HEK293 (cell line): ENCODE data around the gene OR2F1.

Experiments
- CTCF ChIA-PET: fragments of 350-600 bp; formaldehyde crosslinking; extraction: SDS; loops from one replicate; lab custom pipeline; 2021; ENCODE audit warnings: antibody characterized with exemption; lab: Yijun Ruan, JAX
- POLR2A ChIA-PET: fragments of 300-600 bp; formaldehyde crosslinking; extraction: SDS; loops from one replicate; lab custom pipeline; 2020; ENCODE audit warnings: antibody characterized with exemption, inconsistent platforms; lab: Yijun Ruan, JAX
- H3K27ac ChIP-seq: fragments of 200-500 bp; sonication (Bioruptor generic); 2 replicates; pipeline ENCODE4 v1.5.1; 2014; ENCODE audit warnings: low read depth, low read length, control low read depth, inconsistent platforms; ENCODE audit errors: extremely low read depth
- H3K36me3 ChIP-seq, 2 experiments: fragments of 200-500 bp in 1 of 2; sonication (Bioruptor generic) in 1 of 2; 1 replicate in 1 of 2; 2 replicates in 1 of 2; pipeline ENCODE4 v1.5.1; 2014 to 2017; ENCODE audit warnings: inconsistent platforms in 2 of 2, low read length in 2 of 2; ENCODE audit not compliant: control insufficient read depth in 2 of 2, insufficient read depth in 1 of 2
- H3K4me1 ChIP-seq: fragments of 200-500 bp; sonication (Bioruptor generic); 2 replicates; pipeline ENCODE4 v1.5.1; 2014; ENCODE audit warnings: mild to moderate bottlenecking, low read length, inconsistent platforms; ENCODE audit not compliant: control insufficient read depth, insufficient read depth
- H3K4me3 ChIP-seq: 2 replicates; pipeline ENCODE4 v1.5.1; 2011; ENCODE audit warnings: low read depth, mild to moderate bottlenecking, control low read depth, low read length, moderate library complexity
- H3K9me3 ChIP-seq: fragments of 200-500 bp; sonication (Bioruptor generic); 2 replicates; pipeline ENCODE4 v1.5.1; 2014; ENCODE audit warnings: low read depth, low read length, inconsistent platforms; ENCODE audit not compliant: control insufficient read depth, insufficient read depth
- GFI1B ChIP-seq: fragments of 450-650 bp; formaldehyde crosslinking; IDR thresholded peaks from 2 replicates; pipeline ENCODE4 v1.5.1; 2016; ENCODE audit warnings: missing biosample characterization, missing genetic modification characterization
- GLI2 ChIP-seq: fragments of 450-650 bp; formaldehyde crosslinking; IDR thresholded peaks from 2 replicates; pipeline ENCODE4; 2017; ENCODE audit warnings: missing biosample characterization, missing genetic modification characterization, low read depth, borderline replicate concordance
- HIC1 ChIP-seq: fragments of 450-650 bp; formaldehyde crosslinking; IDR thresholded peaks from 2 replicates; pipeline ENCODE4 v1.5.1; 2016; ENCODE audit warnings: missing biosample characterization, missing genetic modification characterization
- IKZF3 ChIP-seq: fragments of 450-650 bp; IDR thresholded peaks from 2 replicates; pipeline ENCODE4 v1.5.0; 2018; ENCODE audit warnings: missing biosample characterization, mild to moderate bottlenecking, missing genetic modification characterization, moderate library complexity
- MEIS1 ChIP-seq: sonication (generic); formaldehyde crosslinking; IDR thresholded peaks from 2 replicates; pipeline ENCODE4 v1.8.1; 2022; ENCODE audit warnings: missing genetic modification reagents, mild to moderate bottlenecking, borderline replicate concordance
- PRDM2 ChIP-seq: fragments of 450-650 bp; formaldehyde crosslinking; IDR thresholded peaks from 2 replicates; pipeline ENCODE4 v1.5.1; 2016; ENCODE audit warnings: missing biosample characterization, missing genetic modification characterization, borderline replicate concordance
- SCRT2 ChIP-seq: fragments of 450-650 bp; formaldehyde crosslinking; IDR thresholded peaks from 2 replicates; pipeline ENCODE4 v1.5.1; 2016; ENCODE audit warnings: missing biosample characterization, missing genetic modification characterization
- SP3 ChIP-seq: fragments of 450-650 bp; formaldehyde crosslinking; IDR thresholded peaks from 2 replicates; pipeline ENCODE4 v1.5.1; 2016; ENCODE audit warnings: missing biosample characterization, missing genetic modification characterization
- TSHZ1 ChIP-seq: fragments of 450-650 bp; formaldehyde crosslinking; IDR thresholded peaks from 2 replicates; pipeline ENCODE4 v1.5.1; 2016; ENCODE audit warnings: missing biosample characterization, missing genetic modification characterization, borderline replicate concordance
- ZBTB1 ChIP-seq: fragments of 450-650 bp; formaldehyde crosslinking; IDR thresholded peaks from 2 replicates; pipeline ENCODE4 v1.5.1; 2016; ENCODE audit warnings: missing biosample characterization, missing genetic modification characterization
- ZFP37 ChIP-seq: fragments of 450-650 bp; formaldehyde crosslinking; IDR thresholded peaks from 2 replicates; pipeline ENCODE4 v1.5.1; 2016; ENCODE audit warnings: missing biosample characterization, missing genetic modification characterization
- ZIC2 ChIP-seq: fragments of 450-650 bp; formaldehyde crosslinking; IDR thresholded peaks from 2 replicates; pipeline ENCODE4 v1.5.1; 2016; ENCODE audit warnings: missing biosample characterization, missing genetic modification characterization
- ZNF140 ChIP-seq: fragments of 450-650 bp; formaldehyde crosslinking; IDR thresholded peaks from 2 replicates; pipeline ENCODE4 v1.5.1; 2016; ENCODE audit warnings: missing biosample characterization, missing genetic modification characterization
- ZNF146 ChIP-seq: fragments of 450-650 bp; formaldehyde crosslinking; IDR thresholded peaks from 2 replicates; pipeline ENCODE4 v1.5.1; 2016; ENCODE audit warnings: missing biosample characterization, missing genetic modification characterization
- ZNF280D ChIP-seq: fragments of 450-650 bp; formaldehyde crosslinking; IDR thresholded peaks from 2 replicates; pipeline ENCODE4 v1.5.1; 2016; ENCODE audit warnings: missing biosample characterization, missing genetic modification characterization
- ZNF37A ChIP-seq: fragments of 450-650 bp; IDR thresholded peaks from 2 replicates; pipeline ENCODE4 v1.5.1; 2018; ENCODE audit warnings: missing biosample characterization, missing genetic modification characterization
- ZNF391 ChIP-seq: fragments of 450-650 bp; formaldehyde crosslinking; IDR thresholded peaks from 2 replicates; pipeline ENCODE4 v1.5.1; 2016; ENCODE audit warnings: low read depth, missing biosample characterization, missing genetic modification characterization, borderline replicate concordance
- ZNF510 ChIP-seq: fragments of 450-650 bp; formaldehyde crosslinking; IDR thresholded peaks from 2 replicates; pipeline ENCODE4 v1.5.1; 2018; ENCODE audit warnings: mild to moderate bottlenecking, missing genetic modification characterization, missing biosample characterization; ENCODE audit not compliant: insufficient replicate concordance
- ZNF610 ChIP-seq: fragments of 450-650 bp; formaldehyde crosslinking; IDR thresholded peaks from 2 replicates; pipeline ENCODE4 v1.5.1; 2016; ENCODE audit warnings: missing biosample characterization, missing genetic modification characterization, borderline replicate concordance
- ZNF654 ChIP-seq: fragments of 450-650 bp; formaldehyde crosslinking; IDR thresholded peaks from 2 replicates; pipeline ENCODE4 v1.5.1; 2016; ENCODE audit warnings: low read depth, missing biosample characterization, missing genetic modification characterization
- ZNF701 ChIP-seq: fragments of 450-650 bp; formaldehyde crosslinking; IDR thresholded peaks from 2 replicates; pipeline ENCODE4 v1.5.1; 2016; ENCODE audit warnings: missing biosample characterization, missing genetic modification characterization

The OR2F1 gene

GRCh38 chr7:144001543-144001942 lies 46.9 kb downstream of the OR2F1 start:
- no peaks in the 10 kb centered on the region for H3K9me3 ChIP-seq
- ChIA-PET CTCF (no interaction called here), POLR2A (no interaction called here)
- no peaks in the 10 kb centered on the region for H3K4me1 ChIP-seq
- H3K27ac ChIP-seq: no peak overlapping the region
- H3K4me3 ChIP-seq: no peak overlapping the region
- no peak for TF ChIP-seq ZNF391 (tag by site-specific recombination)
- no peak for TF ChIP-seq ZNF610 (tag by site-specific recombination)
- no peak for TF ChIP-seq ZBTB1 (tag by site-specific recombination)
- no peak for TF ChIP-seq MEIS1 (CRISPR knock-in tag)
- no peak for TF ChIP-seq GLI2 (tag by site-specific recombination)
- TF ChIP-seq IKZF3 (tag by site-specific recombination): no peak
- TF ChIP-seq PRDM2 (tag by site-specific recombination): no peak
- TF ChIP-seq SP3 (tag by site-specific recombination): no peak
- no peak for TF ChIP-seq ZIC2 (tag by site-specific recombination)
- TF ChIP-seq SCRT2 (tag by site-specific recombination): no peak
- no peaks in the 10 kb centered on the region for H3K36me3 ChIP-seq

GRCh38 chr7:144004703-144005102 lies 50.1 kb downstream of the OR2F1 start:
- ChIA-PET POLR2A (no interaction called here), CTCF (interaction anchor here (0.5 kb wide), 1 partner anchor 59 kb away, joined by 3 read pairs; no protein-coding TSS in a partner anchor)
- no peak overlapping the region for H3K27ac ChIP-seq
- no peaks in the 10 kb centered on the region for H3K4me1 ChIP-seq
- H3K9me3 ChIP-seq: no peaks in the 10 kb centered on the region
- H3K4me3 ChIP-seq: no peak overlapping the region
- H3K36me3 ChIP-seq: no peaks in the 10 kb centered on the region
- TF ChIP-seq ZNF37A (tag by site-specific recombination): no peak
- no peak for TF ChIP-seq ZNF140 (tag by site-specific recombination)
- no peak for TF ChIP-seq ZFP37
- TF ChIP-seq TSHZ1: no peak
- no peak for TF ChIP-seq ZNF654 (tag by site-specific recombination)
- TF ChIP-seq ZNF510: no peak
- TF ChIP-seq HIC1 (tag by site-specific recombination): no peak
- no peak for TF ChIP-seq GFI1B (tag by site-specific recombination)
- TF ChIP-seq ZNF146 (tag by site-specific recombination): no peak
- TF ChIP-seq ZNF701 (tag by site-specific recombination): no peak
- no peak for TF ChIP-seq ZNF280D
